Measurements from ENCODE around the gene SH3GL2.

Gene SH3GL2

GRCh38 chr9:17824191-17824590, 245.3 kb downstream of the SH3GL2 start:
- no peak for DNase-seq

DNA sequence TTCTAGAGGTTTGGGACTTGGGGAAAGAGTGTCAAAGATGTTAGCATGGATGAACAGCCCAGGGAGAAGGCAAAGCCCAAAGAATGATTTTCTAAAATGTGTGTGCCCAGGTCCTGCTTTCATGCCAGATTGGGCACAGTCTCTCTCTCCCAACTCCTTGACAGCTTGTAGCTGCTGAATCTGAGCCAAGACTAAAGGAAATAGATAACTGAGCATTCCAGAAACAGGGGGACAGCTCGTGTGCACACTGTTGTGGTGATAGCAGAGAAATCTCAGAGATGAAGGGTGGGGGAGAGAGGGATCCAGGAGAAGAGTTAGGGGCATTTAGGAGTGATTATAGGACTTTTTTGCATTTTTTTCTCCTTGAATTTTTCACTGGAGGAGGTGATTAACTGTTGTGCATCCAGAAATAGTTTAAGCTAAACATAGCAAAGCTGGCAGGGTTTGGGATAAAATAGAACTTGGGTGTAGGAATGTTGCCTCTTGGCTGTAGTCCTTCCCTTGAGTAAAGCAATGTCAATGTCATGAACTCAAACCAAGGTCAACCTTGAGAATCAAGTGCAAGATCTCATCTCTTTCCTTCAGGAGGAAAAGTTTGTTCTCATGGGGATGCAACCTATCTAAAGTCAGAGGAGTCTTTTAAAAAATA, 245.9 kb downstream of the SH3GL2 start:
- DNase-seq: no peak

GRCh38 chr9:17825265-17825659, 246.4 kb downstream of the SH3GL2 start:
- DNase-seq: no peak

- DNase-seq: no peak
These were observed 250.2 kb downstream of the SH3GL2 start for GRCh38 chr9:17829064-17829463.

DNA sequence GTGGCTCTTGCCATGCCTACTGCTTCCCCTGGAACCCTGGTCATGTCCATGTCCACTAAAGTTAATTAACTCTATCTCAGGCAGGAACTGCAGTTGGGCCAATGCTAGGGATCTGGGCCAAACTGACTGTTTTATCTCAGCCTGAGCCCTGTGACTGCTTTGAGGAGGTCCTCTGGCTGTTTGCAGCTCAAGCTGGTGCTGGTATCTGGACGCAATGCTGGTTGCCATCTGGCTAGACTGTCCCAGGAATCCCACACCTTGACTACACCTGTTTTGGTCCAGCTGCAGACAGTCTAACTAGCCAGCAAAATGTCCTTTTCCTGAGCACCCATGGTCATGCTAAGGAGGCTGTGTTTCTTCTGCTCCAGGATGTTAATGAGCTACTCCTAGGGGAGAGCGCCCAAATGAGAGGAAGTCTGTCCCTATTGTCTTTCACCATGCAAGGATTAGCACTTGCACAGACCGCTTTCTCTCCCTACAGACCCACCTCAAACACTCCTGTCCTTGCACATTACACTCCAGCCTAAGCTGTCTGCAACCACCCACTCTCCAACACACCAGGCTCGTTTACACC, 251.0 kb downstream of the SH3GL2 start:
- DNase-seq: no peak

DNA sequence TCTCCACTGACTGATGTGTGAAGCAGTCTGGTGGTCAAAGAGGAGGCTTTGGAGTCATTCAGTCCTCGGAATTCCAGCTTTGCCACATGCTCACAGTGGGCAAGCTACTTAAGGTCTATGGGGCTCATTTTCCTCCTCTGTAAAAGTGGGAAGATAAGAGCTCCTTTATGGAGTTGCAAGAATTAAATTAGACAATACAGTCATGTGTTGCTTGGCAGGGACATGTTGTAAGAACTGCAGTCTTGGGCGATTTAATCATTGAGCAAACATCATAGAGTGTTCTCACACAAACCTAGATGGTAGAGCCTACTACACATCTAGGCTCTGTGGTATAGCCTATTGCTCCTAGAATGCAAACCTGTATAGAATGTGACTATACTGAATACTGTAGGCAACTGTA, 253.9 kb downstream of the SH3GL2 start:
- DNase-seq: no peak

- DNase-seq: no peak
These were observed 255.0 kb downstream of the SH3GL2 start for GRCh38 chr9:17833846-17834245.

DNA sequence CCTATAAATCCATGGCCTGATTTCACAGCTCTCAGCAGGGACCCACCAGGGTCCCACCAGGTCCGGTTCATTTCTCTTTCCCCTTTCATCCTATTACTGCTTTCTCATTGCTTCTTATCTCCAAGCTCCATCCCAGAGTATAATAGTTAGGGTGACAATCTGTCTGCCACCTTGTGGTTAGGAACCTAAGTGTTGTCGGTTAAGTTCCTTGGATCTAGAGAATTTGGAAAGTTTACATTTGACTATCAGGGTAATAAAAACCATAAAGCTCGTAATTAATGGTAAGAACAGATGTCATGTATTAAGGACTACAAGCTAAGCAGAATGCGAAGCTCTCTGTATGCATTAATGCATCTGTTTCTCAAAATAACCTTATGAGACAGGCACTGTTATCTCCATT, 259.1 kb downstream of the SH3GL2 start:
- DNase-seq: no peak

GRCh38 chr9:17839776-17840175, 260.9 kb downstream of the SH3GL2 start:
- DNase-seq: no peak

DNA sequence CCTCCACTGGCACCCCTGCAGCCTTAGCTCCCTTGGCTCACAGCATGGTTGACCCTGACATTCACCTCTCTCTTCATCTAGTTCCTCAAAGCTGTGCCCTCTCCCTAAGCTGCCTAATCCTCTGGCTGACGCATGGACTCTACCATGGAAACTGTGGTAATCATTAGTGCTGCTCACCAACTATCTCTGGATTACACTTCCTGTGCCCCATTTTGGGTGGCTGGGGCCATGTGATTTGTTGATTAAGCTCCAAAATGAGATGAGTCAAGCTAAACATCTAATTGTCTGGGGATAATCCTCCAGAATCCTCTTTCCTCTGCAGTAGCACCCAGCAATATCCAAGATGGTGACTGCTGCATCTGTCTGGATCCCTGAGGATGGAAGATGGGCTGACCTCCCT, 264.4 kb downstream of the SH3GL2 start:
- no peak for DNase-seq

Measured in activated gamma-delta T cell treated with Interleukin-2 at 50 U/mL for 16 hours (primary cell).